Vagina (tissue), 2 donors: ENCODE data around the gene GIMD1. TPM values are rescaled to one million over a fixed set of nuclear protein-coding genes. Genes with fewer than 3 reads are reported as not detected.
"Not testable (repeated sequence)": the region's sequence is repeated elsewhere in the genome, so short reads cannot be mapped to it uniquely, and the experiment has no call there.

ENCODE experiments used
- DNase-seq, 2 donors: peaks; one replicate each; pipeline ENCODE4 v3.0.0-alpha.2; 2017; ENCODE audit errors: extremely low spot score in 2 of 2
- H3K27ac ChIP-seq: fragments of 200-600 bp; sonication (generic); one replicate; pipeline ENCODE4 v1.5.1; 2019
- H3K27me3 ChIP-seq: fragments of 200-600 bp; sonication (generic); one replicate; pipeline ENCODE4 v1.5.1; 2019
- H3K36me3 ChIP-seq, 2 donors: fragments of 200-600 bp; sonication (generic); one replicate each; pipeline ENCODE4 v1.5.1; 2017 to 2019
- H3K4me1 ChIP-seq: fragments of 200-600 bp; sonication (generic); one replicate; pipeline ENCODE4 v1.5.1; 2019
- H3K4me3 ChIP-seq, 2 donors: fragments of 200-600 bp; sonication (generic); 1 replicate in 1 of 2; 2 replicates in 1 of 2; pipeline ENCODE4 v1.5.1; 2016 to 2019
- H3K9me3 ChIP-seq: fragments of 200-600 bp; sonication (generic); one replicate; pipeline ENCODE4 v1.5.1; 2019
- CTCF ChIP-seq, 3 experiments: fragments of 450-650 bp in 2 of 3; fragments of 200-600 bp in 1 of 3; sonication (generic) in 1 of 3; IDR thresholded peaks; one replicate each; pipeline ENCODE4 v1.5.1; 2017 to 2019; ENCODE audit warnings: antibody characterized with exemption in 3 of 3, mild to moderate bottlenecking in 2 of 3, moderate library complexity in 2 of 3
- POLR2A ChIP-seq, 2 donors: fragments of 450-650 bp; IDR thresholded peaks; one replicate each; pipeline ENCODE4 v1.6.1; 2017; ENCODE audit warnings: antibody characterized with exemption in 2 of 2, mild to moderate bottlenecking in 2 of 2, moderate library complexity in 2 of 2
- POLR2AphosphoS5 ChIP-seq, 2 donors: sonication (generic); formaldehyde crosslinking; IDR thresholded peaks; one replicate each; pipeline ENCODE4 v1.9.0; 2017; ENCODE audit warnings: antibody characterized with exemption in 2 of 2, mild to moderate bottlenecking in 2 of 2, low read depth in 1 of 2; ENCODE audit not compliant: insufficient read depth in 1 of 2
- intact Hi-C: fragments of 100-400 bp; cut with DNase I; formaldehyde crosslinking; loops from one replicate; pipeline ENCODE4 v1.15.1; 2023
- total RNA-seq: library from RNA; depleted of rRNA; stranded (reverse); fragments of >200 nt; gene quantifications from one replicate; pipeline ENCODE4 v1.2.3, GENCODE V29; 2016

The GIMD1 gene
- total RNA-seq, 1 donor from 2014 or later = not detected

- Histone ChIP-seq H3K27ac (no peak overlapping the region), H3K4me3 (no peak overlapping the region), H3K36me3 (peaks cover 0 to 87% of the 10 kb centered on the region in 2 donors)
Observed at GRCh38 chr4:106334741-106335470, 33.7 kb downstream of the GIMD1 start.

GRCh38 chr4:106333186-106333585 lies 35.4 kb downstream of the GIMD1 start:
- DNase-seq = no peak
- intact Hi-C loops = no loop called here
- no peak overlapping the region for H3K27ac ChIP-seq
- no peaks in the 10 kb centered on the region for H3K9me3 ChIP-seq
- H3K27me3 ChIP-seq = no peaks in the 10 kb centered on the region
- H3K4me3 ChIP-seq = no peak overlapping the region
- no peaks in the 10 kb centered on the region for H3K4me1 ChIP-seq
- H3K36me3 ChIP-seq = peaks cover 0 to 90% of the 10 kb centered on the region in 2 donors
- TF ChIP-seq CTCF (IDR thresholded peaks at IDR 0.05) = no peak
- TF ChIP-seq POLR2AphosphoS5 (IDR thresholded peaks at IDR 0.05; ENCODE audit: insufficient read depth in 1 of 2, low read depth in 1 of 2) = no peak
- TF ChIP-seq POLR2A (IDR thresholded peaks at IDR 0.05) = no peak

More at GRCh38 chr4:106334741-106335470, 33.7 kb downstream of the GIMD1 start:
- Histone ChIP-seq H3K27me3 (no peaks in the 10 kb centered on the region), H3K4me1 (no peaks in the 10 kb centered on the region), H3K9me3 (no peaks in the 10 kb centered on the region)
- DNase-seq = no peak
- intact Hi-C loops = loop anchor here (5.0 kb wide), 1 partner anchor 1308 kb away; no protein-coding TSS in a partner anchor
- TF ChIP-seq CTCF (IDR thresholded peaks at IDR 0.05) = no peak
- TF ChIP-seq POLR2A (IDR thresholded peaks at IDR 0.05) = no peak
- no peak for TF ChIP-seq POLR2AphosphoS5 (IDR thresholded peaks at IDR 0.05; ENCODE audit: insufficient read depth in 1 of 2, low read depth in 1 of 2)

DNA sequence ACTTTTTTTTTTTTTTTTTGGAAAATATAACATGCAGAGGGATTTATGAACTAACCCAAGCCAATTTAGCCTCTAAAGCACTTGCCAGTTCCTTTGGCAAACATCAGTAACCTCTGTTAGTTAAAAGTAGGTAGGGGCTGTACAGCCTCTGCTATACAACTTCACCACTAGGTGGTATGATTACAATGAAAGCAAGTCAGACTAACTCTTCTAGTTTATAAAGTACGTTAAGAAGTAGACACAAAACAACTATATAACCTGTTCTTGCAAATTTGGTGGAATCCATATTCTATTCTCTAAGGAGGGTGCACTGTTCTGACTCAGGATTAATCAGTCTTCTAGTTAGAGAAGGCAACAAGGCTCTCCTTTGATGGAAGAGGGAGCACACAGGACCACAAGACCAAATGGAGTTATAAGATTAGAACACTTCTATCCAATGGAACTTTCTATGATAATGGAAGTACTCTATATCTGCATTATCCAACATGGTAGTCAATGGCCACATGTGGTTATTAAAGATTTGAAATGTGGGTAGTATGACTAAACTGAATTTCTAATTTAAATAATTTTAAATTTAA lies 39.4 kb downstream of the GIMD1 start:
- H3K27ac ChIP-seq = no peak overlapping the region
- intact Hi-C loops = no loop called here

DNA sequence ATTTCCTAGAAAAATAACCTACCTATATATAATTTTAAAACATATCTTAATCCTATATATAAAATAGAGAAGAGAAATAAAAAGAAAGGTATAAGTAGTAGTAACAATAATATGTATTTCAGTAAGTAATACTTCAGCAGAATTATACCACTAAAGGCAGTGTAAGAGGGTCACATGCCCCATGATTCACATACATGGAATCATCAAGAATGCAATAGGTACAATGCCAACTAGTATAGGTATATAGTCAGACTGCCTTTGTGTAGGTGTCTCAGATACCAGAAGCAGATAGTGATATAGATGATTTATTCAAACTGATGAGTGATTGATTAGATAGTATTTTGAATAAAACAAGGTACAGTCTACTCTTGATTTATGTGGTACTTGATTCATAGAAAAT lies 42.8 kb downstream of the GIMD1 start:
- Histone ChIP-seq H3K4me3 (no peak overlapping the region), H3K27me3 (no peaks in the 10 kb centered on the region), H3K9me3 (no peaks in the 10 kb centered on the region), H3K27ac (no peak overlapping the region), H3K4me1 (peaks cover 11% of the 10 kb centered on the region), H3K36me3 (peaks cover 0 to 46% of the 10 kb centered on the region in 2 donors)
- intact Hi-C loops = no loop called here
- TF ChIP-seq POLR2A (IDR thresholded peaks at IDR 0.05) (no peak), POLR2AphosphoS5 (IDR thresholded peaks at IDR 0.05; ENCODE audit: insufficient read depth in 1 of 2, low read depth in 1 of 2) (no peak), CTCF (IDR thresholded peaks at IDR 0.05) (no peak)
- DNase-seq = no peak

More for the DNA sequence above, 39.4 kb downstream of the GIMD1 start:
- DNase-seq = no peak
- H3K9me3 ChIP-seq = no peaks in the 10 kb centered on the region
- peaks cover 0 to 68% of the 10 kb centered on the region in 2 donors for H3K36me3 ChIP-seq
- H3K27me3 ChIP-seq = no peaks in the 10 kb centered on the region
- no peak overlapping the region for H3K4me3 ChIP-seq
- no peaks in the 10 kb centered on the region for H3K4me1 ChIP-seq
- TF ChIP-seq POLR2A (IDR thresholded peaks at IDR 0.05) = no peak
- TF ChIP-seq CTCF (IDR thresholded peaks at IDR 0.05) = peak in 2 of 3 experiments; percentile 22 to 30

DNA sequence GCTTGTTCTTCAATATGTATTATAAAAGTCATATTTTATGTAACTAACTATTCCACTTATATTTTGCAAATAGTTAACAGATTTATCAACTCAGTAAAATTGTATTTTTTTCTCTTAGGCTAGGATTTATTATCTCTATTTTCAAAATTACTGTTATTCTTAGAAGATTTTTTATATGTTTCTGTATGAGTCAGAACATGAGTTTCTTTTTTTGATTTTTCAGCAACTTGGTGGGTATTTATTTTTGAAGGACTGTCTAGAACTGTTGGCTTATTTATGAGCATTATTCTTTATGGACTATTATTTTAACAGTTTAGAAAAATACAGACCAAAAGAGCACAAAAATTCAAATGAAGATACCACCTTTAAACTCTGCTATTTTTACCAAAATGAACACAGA lies 45.5 kb downstream of the GIMD1 start:
- Histone ChIP-seq H3K27ac (no peak overlapping the region), H3K4me1 (peaks cover 25% of the 10 kb centered on the region), H3K27me3 (no peaks in the 10 kb centered on the region), H3K36me3 (peaks cover 0 to 22% of the 10 kb centered on the region in 2 donors), H3K9me3 (no peaks in the 10 kb centered on the region), H3K4me3 (no peak overlapping the region)
- intact Hi-C loops = no loop called here
- no peak for DNase-seq
- TF ChIP-seq CTCF (IDR thresholded peaks at IDR 0.05) (no peak), POLR2AphosphoS5 (IDR thresholded peaks at IDR 0.05; ENCODE audit: insufficient read depth in 1 of 2, low read depth in 1 of 2) (no peak), POLR2A (IDR thresholded peaks at IDR 0.05) (no peak)

- intact Hi-C loops = not testable (repeated sequence)
Observed at GRCh38 chr4:106321814-106322213, 46.8 kb downstream of the GIMD1 start.

GRCh38 chr4:106321168-106321567 lies 47.4 kb downstream of the GIMD1 start:
- H3K27ac ChIP-seq, DNase-seq, H3K4me3 ChIP-seq, intact Hi-C loops, H3K9me3 ChIP-seq, H3K27me3 ChIP-seq: not testable (repeated sequence)
- peaks cover 39% of the 10 kb centered on the region for H3K4me1 ChIP-seq
- peaks cover 0 to 14% of the 10 kb centered on the region in 2 donors for H3K36me3 ChIP-seq

More at GRCh38 chr4:106321814-106322213, 46.8 kb downstream of the GIMD1 start:
- not testable (repeated sequence) for H3K4me3 ChIP-seq, H3K9me3 ChIP-seq, H3K27ac ChIP-seq, H3K27me3 ChIP-seq, DNase-seq
- H3K4me1 ChIP-seq = peaks cover 38% of the 10 kb centered on the region
- peaks cover 0 to 14% of the 10 kb centered on the region in 2 donors for H3K36me3 ChIP-seq
